ENCODE measurements around the gene ERCC6L2.

Gene ERCC6L2

GRCh38 chr9:95875305-95876137, at the start of gene ERCC6L2:
Gene ERCC6L2 (plus strand): TSS chr9:95875691. CDS start chr9:95876039, 348 bp downstream.
- peak; percentile 96 for DNase-seq
- TF ChIP-seq POLR2A (IDR thresholded peaks at IDR 0.05; ENCODE audit: low read length) (peak; percentile 91), GATA1 (IDR thresholded peaks at IDR 0.05; ENCODE audit: low read depth, low read length) (no peak)

- DNase-seq, result no peak
- TF ChIP-seq GATA1 (IDR thresholded peaks at IDR 0.05; ENCODE audit: low read depth, low read length), result no peak
- TF ChIP-seq POLR2A (IDR thresholded peaks at IDR 0.05; ENCODE audit: low read length), result no peak
Measured at GRCh38 chr9:95826183-95826838, 49.2 kb upstream of the ERCC6L2 start.

- DNase-seq, result no peak
- TF ChIP-seq POLR2A (IDR thresholded peaks at IDR 0.05; ENCODE audit: low read length) (no peak), GATA1 (IDR thresholded peaks at IDR 0.05; ENCODE audit: low read depth, low read length) (no peak)
Measured at GRCh38 chr9:95830768-95831167, 44.7 kb upstream of the ERCC6L2 start.

GRCh38 chr9:95831810-95832209, 43.7 kb upstream of the ERCC6L2 start:
- no peak for TF ChIP-seq GATA1 (IDR thresholded peaks at IDR 0.05; ENCODE audit: low read depth, low read length)
- TF ChIP-seq POLR2A (IDR thresholded peaks at IDR 0.05; ENCODE audit: low read length), result no peak
- no peak for DNase-seq

- TF ChIP-seq GATA1 (IDR thresholded peaks at IDR 0.05; ENCODE audit: low read depth, low read length) (no peak), POLR2A (IDR thresholded peaks at IDR 0.05; ENCODE audit: low read length) (no peak)
- DNase-seq, result no peak
Measured at GRCh38 chr9:95833546-95834178, 41.8 kb upstream of the ERCC6L2 start.

- DNase-seq, result no peak
- no peak for TF ChIP-seq POLR2A (IDR thresholded peaks at IDR 0.05; ENCODE audit: low read length)
- no peak for TF ChIP-seq GATA1 (IDR thresholded peaks at IDR 0.05; ENCODE audit: low read depth, low read length)
Measured at GRCh38 chr9:95834281-95834907, 41.1 kb upstream of the ERCC6L2 start.

- no peak for TF ChIP-seq GATA1 (IDR thresholded peaks at IDR 0.05; ENCODE audit: low read depth, low read length)
- TF ChIP-seq POLR2A (IDR thresholded peaks at IDR 0.05; ENCODE audit: low read length), result no peak
- no peak for DNase-seq
Measured at GRCh38 chr9:95835393-95835792, 40.1 kb upstream of the ERCC6L2 start.

- DNase-seq, result no peak
- TF ChIP-seq GATA1 (IDR thresholded peaks at IDR 0.05; ENCODE audit: low read depth, low read length), result no peak
- no peak for TF ChIP-seq POLR2A (IDR thresholded peaks at IDR 0.05; ENCODE audit: low read length)
Measured at GRCh38 chr9:95836072-95836471, 39.4 kb upstream of the ERCC6L2 start.

- no peak for DNase-seq
- TF ChIP-seq POLR2A (IDR thresholded peaks at IDR 0.05; ENCODE audit: low read length) (no peak), GATA1 (IDR thresholded peaks at IDR 0.05; ENCODE audit: low read depth, low read length) (no peak)
Measured at GRCh38 chr9:95839012-95839411, 36.5 kb upstream of the ERCC6L2 start.

- TF ChIP-seq GATA1 (IDR thresholded peaks at IDR 0.05; ENCODE audit: low read depth, low read length) (no peak), POLR2A (IDR thresholded peaks at IDR 0.05; ENCODE audit: low read length) (no peak)
Measured at GRCh38 chr9:95840074-95840473, 35.4 kb upstream of the ERCC6L2 start.

GRCh38 chr9:95841377-95841776, 34.1 kb upstream of the ERCC6L2 start:
- no peak for DNase-seq
- TF ChIP-seq POLR2A (IDR thresholded peaks at IDR 0.05; ENCODE audit: low read length), result no peak
- TF ChIP-seq GATA1 (IDR thresholded peaks at IDR 0.05; ENCODE audit: low read depth, low read length), result no peak

More at GRCh38 chr9:95840074-95840473, 35.4 kb upstream of the ERCC6L2 start:
- DNase-seq, result no peak

GRCh38 chr9:95845751-95846150, 29.7 kb upstream of the ERCC6L2 start:
- TF ChIP-seq POLR2A (IDR thresholded peaks at IDR 0.05; ENCODE audit: low read length), result no peak
- TF ChIP-seq GATA1 (IDR thresholded peaks at IDR 0.05; ENCODE audit: low read depth, low read length), result no peak
- no peak for DNase-seq

GRCh38 chr9:95848764-95849163, 26.7 kb upstream of the ERCC6L2 start:
- no peak for TF ChIP-seq POLR2A (IDR thresholded peaks at IDR 0.05; ENCODE audit: low read length)
- TF ChIP-seq GATA1 (IDR thresholded peaks at IDR 0.05; ENCODE audit: low read depth, low read length), result no peak
- no peak for DNase-seq
